Choroid plexus epithelial cell (primary cell): ENCODE data around the gene WDR35.
A peak's percentile ranks its signal among the peaks of the same experiment; 100 is the strongest.

ENCODE experiments used
- DNase-seq: peaks from one replicate; pipeline ENCODE4 v3.0.0-alpha.2; 2010; ENCODE audit warnings: low read depth
- H3K4me3 ChIP-seq: 2 replicates; pipeline ENCODE4 v1.5.1; 2011; ENCODE audit warnings: low read depth, mild to moderate bottlenecking, control low read depth, low read length, moderate library complexity
- CTCF ChIP-seq: conservative IDR thresholded peaks from 2 replicates; pipeline ENCODE4 v1.5.1; 2011; ENCODE audit warnings: low read depth, mild to moderate bottlenecking, control low read depth, inconsistent platforms, low read length, moderate library complexity

WDR35 gene

GRCh38 chr2:19902216-19902740 is 87.6 kb downstream of the WDR35 start:
- DNase-seq = peak; percentile 34
- peak overlapping the region; percentile 82 for H3K4me3 ChIP-seq
- TF ChIP-seq CTCF = no peak

GRCh38 chr2:19901442-19902215 is 88.3 kb downstream of the WDR35 start, which contains the start of gene TTC32:
TSS of gene TTC32 (minus strand) at chr2:19901983. CDS start at chr2:19901854, 129 bp downstream.
- peak; percentile 97 for DNase-seq
- TF ChIP-seq CTCF = peak; percentile 30
- H3K4me3 ChIP-seq = peak within 1 kb of the TSS; percentile 82

GRCh38 chr2:19900931-19901441 is 88.9 kb downstream of the WDR35 start:
- H3K4me3 ChIP-seq = peak overlapping the region; percentile 82
- no peak for TF ChIP-seq CTCF
- DNase-seq = peak; percentile 36

GRCh38 chr2:19899985-19900930 is 89.6 kb downstream of the WDR35 start:
- TF ChIP-seq CTCF = no peak
- DNase-seq = no peak
- peak overlapping the region; percentile 82 for H3K4me3 ChIP-seq

- DNase-seq = no peak
- H3K4me3 ChIP-seq = no peak overlapping the region
- TF ChIP-seq CTCF = no peak
Measured at GRCh38 chr2:19898592-19899329, 91.1 kb downstream of the WDR35 start.

- H3K4me3 ChIP-seq = no peak overlapping the region
- no peak for TF ChIP-seq CTCF
- no peak for DNase-seq
Measured at GRCh38 chr2:19897623-19898245, 92.2 kb downstream of the WDR35 start.
